PC-3 (cell line): ENCODE data around the gene AGR3. TPM values are rescaled to one million over a fixed set of nuclear protein-coding genes. Genes with fewer than 3 reads are reported as not detected.

Source experiments
- ATAC-seq: fragments of 200-7000 bp; cut with Tn5 transposase; 2 replicates; pipeline ENCODE4 v1.9.1; 2020; ENCODE audit warnings: mild to moderate bottlenecking, moderate library complexity
- BruUV-seq: library from RNA; stranded (reverse); fragments of 400-500 nt; replicated peaks from 2 replicates; lab custom pipeline; 2021; lab: Mats Ljungman, UMichigan
- CTCF ChIA-PET: fragments of 300-600 bp; sonication (Branson Sonifier 250); formaldehyde crosslinking; loops from one replicate; lab custom pipeline; 2022; ENCODE audit warnings: antibody characterized with exemption; lab: Charles Lee
- POLR2A ChIA-PET: fragments of 300-600 bp; sonication (Branson Sonifier 250); formaldehyde crosslinking; loops from one replicate; lab custom pipeline; 2022; ENCODE audit warnings: antibody characterized with exemption; ENCODE audit not compliant: unreplicated experiment; lab: Charles Lee
- DNase-seq: peaks from one replicate; pipeline ENCODE4 v3.0.0-alpha.2; 2015
- H2AFZ ChIP-seq: fragments of 300-600 bp; sonication (generic); 2 replicates; pipeline ENCODE4 v1.6.0; 2016; ENCODE audit warnings: antibody characterized with exemption, low read length
- H3F3A ChIP-seq: fragments of 300-600 bp; sonication (generic); one replicate; pipeline ENCODE4 v1.6.0; 2017; ENCODE audit warnings: antibody characterized with exemption, low read length, control low read depth, mild to moderate bottlenecking; ENCODE audit not compliant: unreplicated experiment
- H3K27ac ChIP-seq: fragments of 300-600 bp; sonication (generic); 2 replicates; pipeline ENCODE4 v1.5.1; 2016; ENCODE audit warnings: mild to moderate bottlenecking, low read length
- H3K27me3 ChIP-seq: fragments of 300-600 bp; sonication (generic); 2 replicates; pipeline ENCODE4 v1.6.1; 2016; ENCODE audit warnings: low read length, mixed read lengths
- H3K36me3 ChIP-seq: fragments of 300-600 bp; sonication (generic); 2 replicates; pipeline ENCODE4 v1.6.1; 2016; ENCODE audit warnings: low read depth, mixed run types, low read length, mixed read lengths
- H3K4me1 ChIP-seq: fragments of 300-600 bp; sonication (generic); 2 replicates; pipeline ENCODE4 v1.5.1; 2016; ENCODE audit warnings: low read length; ENCODE audit not compliant: insufficient read depth
- H3K4me2 ChIP-seq: fragments of 300-600 bp; sonication (generic); 2 replicates; pipeline ENCODE4 v1.6.0; 2016; ENCODE audit warnings: low read length
- H3K4me3 ChIP-seq: fragments of 300-600 bp; sonication (generic); 2 replicates; pipeline ENCODE4 v1.5.1; 2016; ENCODE audit warnings: mild to moderate bottlenecking, low read length, mixed read lengths
- H3K79me2 ChIP-seq: fragments of 300-600 bp; sonication (generic); 2 replicates; pipeline ENCODE4 v1.6.1; 2017; ENCODE audit warnings: low read length, mixed read lengths
- H3K9ac ChIP-seq: fragments of 300-600 bp; sonication (generic); 2 replicates; pipeline ENCODE4 v1.6.0; 2016; ENCODE audit warnings: mild to moderate bottlenecking, low read length
- H3K9me2 ChIP-seq: fragments of 300-600 bp; sonication (generic); replicated peaks from 2 replicates; pipeline ENCODE4 v1.6.1; 2016; ENCODE audit warnings: mixed run types, low read length, mixed read lengths
- H3K9me3 ChIP-seq: fragments of 300-600 bp; sonication (generic); 2 replicates; pipeline ENCODE4 v1.6.1; 2016; ENCODE audit warnings: low read length, mixed read lengths
- H4K20me1 ChIP-seq: fragments of 300-600 bp; sonication (generic); 2 replicates; pipeline ENCODE4 v1.6.1; 2016; ENCODE audit warnings: low read length, mixed read lengths
- CTCF ChIP-seq: fragments of 300-600 bp; sonication (generic); conservative IDR thresholded peaks from 2 replicates; pipeline ENCODE4 v1.5.1; 2017; ENCODE audit warnings: antibody characterized with exemption, low read depth, mild to moderate bottlenecking, low read length
- EZH2 ChIP-seq: fragments of 300-600 bp; sonication (generic); IDR thresholded peaks from one replicate; pipeline ENCODE4 v1.6.1; 2017; ENCODE audit warnings: antibody characterized with exemption, mild to moderate bottlenecking, low read length; ENCODE audit not compliant: unreplicated experiment
- EZH2phosphoT487 ChIP-seq: fragments of 300-600 bp; sonication (generic); IDR thresholded peaks from 2 replicates; pipeline ENCODE4 v1.6.1; 2018; ENCODE audit warnings: mild to moderate bottlenecking, antibody characterized with exemption, low read length, borderline replicate concordance
- intact Hi-C: fragments of 100-400 bp; cut with micrococcal nuclease; formaldehyde crosslinking; loops from 2 replicates; pipeline ENCODE4 v1.9.0; 2023
- total RNA-seq: library from RNA; depleted of rRNA; stranded (reverse); fragments of >200 nt; gene quantifications from 2 replicates; pipeline ENCODE4 v1.2.3, GENCODE V29; 2014

AGR3 gene
- total RNA-seq, 1 experiment from 2014 or later, result not detected

GRCh38 chr7:16811551-16811950 is 70.2 kb downstream of the AGR3 start:
- Histone ChIP-seq H4K20me1 (no peaks in the 10 kb centered on the region), H3K36me3 (no peaks in the 10 kb centered on the region), H3K4me2 (peak overlapping the region; percentile 75), H3K79me2 (no peaks in the 10 kb centered on the region), H2AFZ (no peak overlapping the region), H3K4me1 (peaks cover 56% of the 10 kb centered on the region), H3K4me3 (peak overlapping the region; percentile 34), H3K27me3 (no peaks in the 10 kb centered on the region), H3K9me3 (no peaks in the 10 kb centered on the region), H3F3A (peaks cover 13% of the 10 kb centered on the region), H3K27ac (peak overlapping the region; percentile 96), H3K9ac (peak overlapping the region; percentile 79), H3K9me2 (no peaks in the 10 kb centered on the region)
- ChIA-PET CTCF (interaction anchor here (1.0 kb wide), 1 partner anchor 10 kb away, joined by 3 read pairs; no protein-coding TSS in a partner anchor), POLR2A (interaction anchor here (0.6 kb wide), 2 partner anchors 114 to 144 kb away, joined by 3 to 7 read pairs; no protein-coding TSS in a partner anchor)
- DNase-seq, result peak; percentile 82
- intact Hi-C loops, result loop anchor here (5.0 kb wide), 1 partner anchor 746 kb away; no protein-coding TSS in a partner anchor
- TF ChIP-seq CTCF, result no peak
- ATAC-seq, result peak; percentile 42
- BruUV-seq, result no TSS peak

DNA sequence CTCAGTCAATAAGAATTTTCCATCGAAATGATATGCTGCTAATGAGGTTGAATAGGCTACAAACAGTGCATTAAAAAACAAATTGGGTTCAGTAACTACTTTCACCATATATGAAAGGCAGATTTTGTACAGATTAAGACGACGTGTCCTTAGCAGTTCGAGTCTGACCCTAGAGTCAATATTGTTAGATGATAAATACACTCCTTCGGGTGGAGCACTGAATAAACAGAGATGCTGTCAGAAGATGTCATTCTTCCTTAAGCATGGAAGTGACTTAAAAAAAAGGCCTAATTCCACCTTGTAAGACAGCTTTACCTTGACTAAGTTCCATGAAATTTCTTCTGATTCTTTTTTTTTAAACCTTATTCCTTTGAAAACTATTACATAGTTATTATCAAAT is 71.2 kb downstream of the AGR3 start:
- Histone ChIP-seq H3K27ac (peak overlapping the region; percentile 96), H3K27me3 (no peaks in the 10 kb centered on the region), H3K9ac (peak overlapping the region; percentile 77), H3K4me2 (peak overlapping the region; percentile 75), H2AFZ (peak overlapping the region; percentile 15), H3K4me3 (peak overlapping the region; percentile 27; the same call in 1 of the 2 replicates), H3K4me1 (peaks cover 66% of the 10 kb centered on the region), H3K9me3 (no peaks in the 10 kb centered on the region), H3K79me2 (no peaks in the 10 kb centered on the region), H4K20me1 (no peaks in the 10 kb centered on the region), H3K9me2 (no peaks in the 10 kb centered on the region), H3F3A (peaks cover 15% of the 10 kb centered on the region), H3K36me3 (no peaks in the 10 kb centered on the region)
- CTCF ChIA-PET, result interaction anchor here (1.2 kb wide), 1 partner anchor 36 kb away, joined by 3 read pairs; no protein-coding TSS in a partner anchor
- POLR2A ChIA-PET, result no interaction called here
- no TSS peak for BruUV-seq
- intact Hi-C loops, result loop anchor here (5.0 kb wide), 1 partner anchor 747 kb away; no protein-coding TSS in a partner anchor
- ATAC-seq (peak; percentile 60), DNase-seq (peak; percentile 76)
- no peak for TF ChIP-seq CTCF
- no peak for TF ChIP-seq EZH2phosphoT487
- TF ChIP-seq EZH2, result no peak

DNA sequence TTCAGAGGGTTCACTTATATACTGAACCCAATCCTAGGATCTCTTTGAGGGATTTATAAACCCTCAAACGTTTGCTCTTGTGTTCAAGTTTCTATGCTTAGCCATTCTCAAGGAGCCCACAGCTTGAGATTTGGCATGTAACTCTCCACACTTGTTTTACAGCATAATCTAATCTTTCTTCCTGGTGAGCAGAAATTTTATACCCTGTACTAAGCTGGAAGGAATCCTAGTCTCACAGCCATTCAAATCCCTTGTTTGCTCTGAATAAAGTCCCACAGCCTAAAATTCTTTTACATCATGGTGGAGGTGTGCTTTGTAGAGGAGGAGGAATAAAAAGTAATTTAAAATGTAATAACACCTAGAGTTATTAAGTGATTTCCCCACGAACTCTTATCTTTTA is 71.7 kb downstream of the AGR3 start:
- Histone ChIP-seq H3K9me3 (no peaks in the 10 kb centered on the region), H4K20me1 (no peaks in the 10 kb centered on the region), H3K79me2 (no peaks in the 10 kb centered on the region), H3F3A (peaks cover 16% of the 10 kb centered on the region), H3K27me3 (no peaks in the 10 kb centered on the region), H2AFZ (peak overlapping the region; percentile 15), H3K36me3 (no peaks in the 10 kb centered on the region), H3K4me2 (peak overlapping the region; percentile 75), H3K4me3 (peak overlapping the region; percentile 27; the same call in 1 of the 2 replicates), H3K9ac (peak overlapping the region; percentile 77), H3K9me2 (no peaks in the 10 kb centered on the region), H3K4me1 (peaks cover 65% of the 10 kb centered on the region), H3K27ac (peak overlapping the region; percentile 96)
- ChIA-PET CTCF (interaction anchor here (1.2 kb wide), 1 partner anchor 37 kb away, joined by 3 read pairs; no protein-coding TSS in a partner anchor), POLR2A (interaction anchor here (0.5 kb wide), 1 partner anchor 168 kb away, joined by 5 read pairs; no protein-coding TSS in a partner anchor)
- ATAC-seq (peak; percentile 17), DNase-seq (peak; percentile 44)
- BruUV-seq, result no TSS peak
- intact Hi-C loops, result loop anchor here (5.0 kb wide), 1 partner anchor 747 kb away; no protein-coding TSS in a partner anchor
- TF ChIP-seq EZH2, result no peak
- no peak for TF ChIP-seq CTCF
- TF ChIP-seq EZH2phosphoT487, result no peak
